DND-41 (cell line): ENCODE data around the gene HCCS.

ENCODE experiments used
- ATAC-seq: fragments of 200-7000 bp; cut with Tn5 transposase; 3 replicates; pipeline ENCODE4 v1.9.1; 2021; ENCODE audit warnings: low read depth; ENCODE audit not compliant: insufficient read depth
- DNase-seq: peaks from one replicate; pipeline ENCODE4 v3.0.0-alpha.2; 2020
- H2AFZ ChIP-seq: 2 replicates; pipeline ENCODE4 v1.6.0; 2012; ENCODE audit warnings: low read depth, low read length
- H3K27ac ChIP-seq: 2 replicates; pipeline ENCODE4 v1.5.1; 2012; ENCODE audit warnings: low read length, inconsistent platforms
- H3K27me3 ChIP-seq: fragments of 200-600 bp; sonication (generic); 2 replicates; pipeline ENCODE4 v1.6.0; 2012; ENCODE audit warnings: low read length, mild to moderate bottlenecking, inconsistent platforms; ENCODE audit not compliant: insufficient read depth, poor library complexity
- H3K36me3 ChIP-seq: 2 replicates; pipeline ENCODE4 v1.5.1; 2012; ENCODE audit warnings: low read length, inconsistent platforms; ENCODE audit not compliant: insufficient read depth
- H3K4me1 ChIP-seq: 2 replicates; pipeline ENCODE4 v1.5.1; 2012; ENCODE audit warnings: mild to moderate bottlenecking, low read length; ENCODE audit not compliant: insufficient read depth
- H3K4me2 ChIP-seq: 2 replicates; pipeline ENCODE4 v1.6.0; 2012; ENCODE audit warnings: mild to moderate bottlenecking, moderate library complexity, low read length, inconsistent platforms; ENCODE audit not compliant: insufficient read depth
- H3K4me3 ChIP-seq, 2 experiments: fragments of 200-600 bp in 1 of 2; shearing (Covaris generic) in 1 of 2; 2 replicates each; pipeline ENCODE4 v1.5.1; 2012 to 2016; ENCODE audit warnings: inconsistent platforms in 2 of 2, low read length in 2 of 2, mild to moderate bottlenecking in 2 of 2, low read depth in 1 of 2, moderate library complexity in 1 of 2
- H3K79me2 ChIP-seq: 2 replicates; pipeline ENCODE4 v1.6.0; 2012; ENCODE audit warnings: low read length, inconsistent platforms; ENCODE audit not compliant: insufficient read depth
- H3K9ac ChIP-seq: 2 replicates; pipeline ENCODE4 v1.6.0; 2012; ENCODE audit warnings: low read depth, mild to moderate bottlenecking, inconsistent platforms, low read length, moderate library complexity
- H3K9me3 ChIP-seq: 2 replicates; pipeline ENCODE4 v1.5.1; 2012; ENCODE audit warnings: low read length, moderate library complexity, mild to moderate bottlenecking, inconsistent platforms; ENCODE audit not compliant: insufficient read depth, severe bottlenecking
- H4K20me1 ChIP-seq: 2 replicates; pipeline ENCODE4 v1.6.0; 2012; ENCODE audit warnings: low read length; ENCODE audit not compliant: insufficient read depth
- EZH2 ChIP-seq: IDR thresholded peaks from 3 replicates; pipeline ENCODE4 v1.6.1; 2012; ENCODE audit warnings: borderline replicate concordance, low read depth, mild to moderate bottlenecking, moderate library complexity, low read length, inconsistent platforms; ENCODE audit not compliant: severe bottlenecking
- TF ChIP-seq, protein P1 (sequence below): IDR thresholded peaks from 2 replicates; pipeline ENCODE4 v1.5.1; 2012; ENCODE audit warnings: borderline replicate concordance, low read length, moderate library complexity, mild to moderate bottlenecking; ENCODE audit not compliant: poor library complexity, severe bottlenecking; ENCODE audit errors: extremely low read depth

HCCS gene

DNA sequence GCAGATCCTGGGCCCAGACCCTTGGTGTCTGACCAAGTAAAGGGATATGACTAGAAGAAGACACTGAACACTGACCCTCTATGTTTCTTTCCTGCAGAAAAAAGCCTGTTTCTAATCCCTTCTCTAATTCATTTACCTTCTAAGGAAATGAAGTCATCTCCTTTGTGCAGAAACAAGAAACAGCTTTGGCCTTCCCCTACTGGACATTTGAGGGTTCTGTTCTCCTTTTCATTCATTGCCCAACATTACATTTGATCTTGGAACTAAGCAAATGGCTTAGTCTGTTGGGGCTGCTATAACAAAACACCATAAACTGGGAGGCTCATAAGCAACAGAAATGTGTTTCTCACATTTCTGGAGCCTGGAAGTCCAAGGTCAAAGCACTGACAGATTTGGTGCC lies 20.0 kb downstream of the HCCS start:
- no peak overlapping the region for H3K4me3 ChIP-seq
- H2AFZ ChIP-seq, result no peak overlapping the region
- no peak overlapping the region for H3K27ac ChIP-seq
- H3K4me2 ChIP-seq, result no peak overlapping the region
- DNase-seq (no peak), ATAC-seq (no peak)
- H3K36me3 ChIP-seq, result no peaks in the 10 kb centered on the region
- H3K9ac ChIP-seq, result no peak overlapping the region
- H3K4me1 ChIP-seq, result no peaks in the 10 kb centered on the region
- H3K79me2 ChIP-seq, result no peaks in the 10 kb centered on the region
- H3K9me3 ChIP-seq, result no peaks in the 10 kb centered on the region
- H3K27me3 ChIP-seq, result no peaks in the 10 kb centered on the region
- no peaks in the 10 kb centered on the region for H4K20me1 ChIP-seq
- TF ChIP-seq, protein P1, sequence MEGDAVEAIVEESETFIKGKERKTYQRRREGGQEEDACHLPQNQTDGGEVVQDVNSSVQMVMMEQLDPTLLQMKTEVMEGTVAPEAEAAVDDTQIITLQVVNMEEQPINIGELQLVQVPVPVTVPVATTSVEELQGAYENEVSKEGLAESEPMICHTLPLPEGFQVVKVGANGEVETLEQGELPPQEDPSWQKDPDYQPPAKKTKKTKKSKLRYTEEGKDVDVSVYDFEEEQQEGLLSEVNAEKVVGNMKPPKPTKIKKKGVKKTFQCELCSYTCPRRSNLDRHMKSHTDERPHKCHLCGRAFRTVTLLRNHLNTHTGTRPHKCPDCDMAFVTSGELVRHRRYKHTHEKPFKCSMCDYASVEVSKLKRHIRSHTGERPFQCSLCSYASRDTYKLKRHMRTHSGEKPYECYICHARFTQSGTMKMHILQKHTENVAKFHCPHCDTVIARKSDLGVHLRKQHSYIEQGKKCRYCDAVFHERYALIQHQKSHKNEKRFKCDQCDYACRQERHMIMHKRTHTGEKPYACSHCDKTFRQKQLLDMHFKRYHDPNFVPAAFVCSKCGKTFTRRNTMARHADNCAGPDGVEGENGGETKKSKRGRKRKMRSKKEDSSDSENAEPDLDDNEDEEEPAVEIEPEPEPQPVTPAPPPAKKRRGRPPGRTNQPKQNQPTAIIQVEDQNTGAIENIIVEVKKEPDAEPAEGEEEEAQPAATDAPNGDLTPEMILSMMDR, result no peak
- TF ChIP-seq EZH2, result no peak

DNA sequence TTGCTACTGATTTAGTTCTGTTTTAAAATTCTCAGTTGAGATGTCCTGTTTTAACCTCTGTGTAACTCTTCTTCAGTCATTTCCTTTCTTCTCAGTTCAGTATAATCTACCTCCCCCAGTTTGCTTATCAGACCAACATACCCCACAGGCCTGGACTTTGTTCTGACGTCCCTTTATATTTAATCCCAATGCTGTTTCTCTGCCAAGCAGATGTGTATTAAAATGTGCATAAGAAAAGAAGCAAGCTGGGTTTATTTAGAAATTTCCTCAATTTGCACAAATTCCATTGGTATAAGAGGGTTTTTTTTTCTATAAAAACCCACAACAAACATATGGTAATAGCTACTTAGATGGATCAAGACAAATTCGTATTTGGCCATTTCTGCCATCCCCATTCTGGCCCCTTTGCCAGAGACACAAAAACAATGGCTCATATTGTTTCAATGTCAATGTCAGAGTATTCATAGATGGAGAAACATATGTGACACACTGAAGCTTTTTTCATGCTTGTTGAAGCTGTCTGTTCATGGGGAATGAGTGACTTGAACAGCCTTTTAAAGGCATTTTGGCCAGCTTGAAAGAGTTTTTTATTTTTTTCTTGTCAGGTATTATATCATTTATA lies 24.5 kb downstream of the HCCS start:
- H3K9me3 ChIP-seq, result no peaks in the 10 kb centered on the region
- H3K27me3 ChIP-seq, result no peaks in the 10 kb centered on the region
- no peak overlapping the region for H2AFZ ChIP-seq
- H3K9ac ChIP-seq, result no peak overlapping the region
- no peaks in the 10 kb centered on the region for H3K36me3 ChIP-seq
- H3K79me2 ChIP-seq, result no peaks in the 10 kb centered on the region
- no peaks in the 10 kb centered on the region for H4K20me1 ChIP-seq
- H3K4me3 ChIP-seq, result no peak overlapping the region
- ATAC-seq (no peak), DNase-seq (no peak)
- H3K4me2 ChIP-seq, result no peak overlapping the region
- H3K27ac ChIP-seq, result no peak overlapping the region
- TF ChIP-seq, protein P1, result no peak
- no peak for TF ChIP-seq EZH2
- H3K4me1 ChIP-seq, result no peaks in the 10 kb centered on the region

DNA sequence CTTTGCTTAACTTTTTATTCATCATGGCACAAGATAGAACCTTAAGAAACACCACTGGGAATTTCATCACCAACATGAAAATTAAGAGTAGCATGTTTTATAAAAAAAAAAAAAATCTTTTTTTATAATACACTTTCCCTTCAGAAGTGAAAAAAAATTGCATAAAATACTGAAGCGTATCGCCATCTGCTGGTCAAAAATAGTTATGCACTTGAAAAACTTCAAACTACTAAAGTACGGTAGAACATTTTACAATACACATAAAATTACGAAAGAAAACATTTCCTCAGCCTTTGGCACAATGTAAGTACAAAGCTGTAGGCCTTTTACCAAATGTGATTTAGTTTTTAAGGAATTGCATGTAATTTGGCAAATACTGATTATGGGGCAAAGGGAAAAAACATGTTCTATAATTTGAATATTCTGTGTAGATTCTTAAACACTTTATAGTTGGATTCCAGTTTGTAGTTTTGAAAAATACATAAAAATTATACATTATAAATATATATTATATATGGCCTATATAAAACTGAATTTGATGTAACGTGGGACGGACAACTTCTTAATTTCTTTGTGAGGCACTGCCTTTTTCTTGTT lies 26.5 kb downstream of the HCCS start:
- no peak overlapping the region for H3K4me2 ChIP-seq
- ATAC-seq, result no peak
- no peak for TF ChIP-seq EZH2
- TF ChIP-seq, protein P1, result peak; percentile 57
- no peaks in the 10 kb centered on the region for H4K20me1 ChIP-seq
- H3K27ac ChIP-seq, result no peak overlapping the region
- no peak overlapping the region for H3K4me3 ChIP-seq
- H3K9me3 ChIP-seq, result no peaks in the 10 kb centered on the region
- H3K4me1 ChIP-seq, result no peaks in the 10 kb centered on the region
- H3K9ac ChIP-seq, result no peak overlapping the region
- no peak for DNase-seq
- no peaks in the 10 kb centered on the region for H3K27me3 ChIP-seq
- H3K36me3 ChIP-seq, result no peaks in the 10 kb centered on the region
- H3K79me2 ChIP-seq, result no peaks in the 10 kb centered on the region
- H2AFZ ChIP-seq, result no peak overlapping the region
